GM18861 (cell line): Measurements from ENCODE around the gene C10orf120.

Experiments
- ATAC-seq: cut with Tn5 transposase; IDR thresholded peaks from one replicate; pipeline ENCODE4 v1.9.1; 2021; ENCODE audit not compliant: unreplicated experiment

Gene C10orf120

GRCh38 chr10:122699796-122700455 lies at the start of gene C10orf120:
Gene C10orf120 (minus strand): TSS chr10:122699846. CDS start chr10:122699790, 56 bp downstream.
- no peak for ATAC-seq

- ATAC-seq, result no peak
Measured at GRCh38 chr10:122748496-122748895, 48.9 kb upstream of the C10orf120 start.

GRCh38 chr10:122746408-122746807 lies 46.8 kb upstream of the C10orf120 start:
- ATAC-seq, result no peak

GRCh38 chr10:122744257-122744656 lies 44.6 kb upstream of the C10orf120 start:
- no peak for ATAC-seq

- no peak for ATAC-seq
Measured at GRCh38 chr10:122740640-122741039, 41.0 kb upstream of the C10orf120 start.

- no peak for ATAC-seq
Measured at GRCh38 chr10:122738031-122738430, 38.4 kb upstream of the C10orf120 start.

- ATAC-seq, result no peak
Measured at GRCh38 chr10:122733931-122734665, 34.5 kb upstream of the C10orf120 start.

GRCh38 chr10:122733443-122733842 lies 33.8 kb upstream of the C10orf120 start:
- ATAC-seq, result no peak

- ATAC-seq, result no peak
Measured at GRCh38 chr10:122730238-122730637, 30.6 kb upstream of the C10orf120 start.

GRCh38 chr10:122729126-122729525 lies 29.5 kb upstream of the C10orf120 start:
- ATAC-seq, result no peak

GRCh38 chr10:122727426-122727825 lies 27.8 kb upstream of the C10orf120 start:
- ATAC-seq, result no peak

- no peak for ATAC-seq
Measured at GRCh38 chr10:122725768-122726167, 26.1 kb upstream of the C10orf120 start.

- no peak for ATAC-seq
Measured at GRCh38 chr10:122725006-122725405, 25.4 kb upstream of the C10orf120 start.

GRCh38 chr10:122721111-122721510 lies 21.5 kb upstream of the C10orf120 start:
- ATAC-seq, result no peak

GRCh38 chr10:122716025-122716424 lies 16.4 kb upstream of the C10orf120 start:
- ATAC-seq, result no peak

- ATAC-seq, result no peak
Measured at GRCh38 chr10:122715576-122715975, 15.9 kb upstream of the C10orf120 start.

GRCh38 chr10:122713091-122713885 lies 13.6 kb upstream of the C10orf120 start:
- ATAC-seq, result no peak

GRCh38 chr10:122710576-122710975 lies 10.9 kb upstream of the C10orf120 start:
- no peak for ATAC-seq

- no peak for ATAC-seq
Measured at GRCh38 chr10:122709971-122710370, 10.3 kb upstream of the C10orf120 start.

GRCh38 chr10:122707535-122707934 lies 7.9 kb upstream of the C10orf120 start:
- no peak for ATAC-seq

- no peak for ATAC-seq
Measured at GRCh38 chr10:122706947-122707346, 7.3 kb upstream of the C10orf120 start.

GRCh38 chr10:122706467-122706866 lies 6.8 kb upstream of the C10orf120 start:
- ATAC-seq, result no peak
